ENCODE data around the gene HBEGF.
A peak's percentile ranks its signal among the peaks of the same experiment; 100 is the strongest.

The HBEGF gene

GRCh38 chr5:140365941-140366340 is 19.5 kb upstream of the HBEGF start:
- DNase-seq (ENCODE audit: extremely low read depth, low read depth) = no peak
- TF ChIP-seq CTCF (IDR thresholded peaks at IDR 0.05; ENCODE audit: low read depth, low read length) = no peak

- DNase-seq (ENCODE audit: extremely low read depth, low read depth) = no peak
- TF ChIP-seq CTCF (IDR thresholded peaks at IDR 0.05; ENCODE audit: low read depth, low read length) = no peak
Observed at GRCh38 chr5:140365282-140365681, 18.9 kb upstream of the HBEGF start.

GRCh38 chr5:140364472-140364765 is 18.0 kb upstream of the HBEGF start:
- no peak for TF ChIP-seq CTCF (IDR thresholded peaks at IDR 0.05; ENCODE audit: low read depth, low read length)

GRCh38 chr5:140363631-140364471 is 17.4 kb upstream of the HBEGF start:
- no peak for DNase-seq (ENCODE audit: extremely low read depth, low read depth)
- no peak for TF ChIP-seq CTCF (IDR thresholded peaks at IDR 0.05; ENCODE audit: low read depth, low read length)

More at GRCh38 chr5:140364472-140364765, 18.0 kb upstream of the HBEGF start:
- no peak for DNase-seq (ENCODE audit: extremely low read depth, low read depth)

- DNase-seq (ENCODE audit: extremely low read depth, low read depth) = no peak
- TF ChIP-seq CTCF (IDR thresholded peaks at IDR 0.05; ENCODE audit: low read depth, low read length) = peak; percentile 94
Observed at GRCh38 chr5:140362875-140363630, 16.6 kb upstream of the HBEGF start.

- no peak for DNase-seq (ENCODE audit: extremely low read depth, low read depth)
Observed at GRCh38 chr5:140362311-140362710, 15.9 kb upstream of the HBEGF start.

More at GRCh38 chr5:140362311-140362710, 15.9 kb upstream of the HBEGF start:
- no peak for TF ChIP-seq CTCF (IDR thresholded peaks at IDR 0.05; ENCODE audit: low read depth, low read length)

Data from AG09319 (cell line).